Stimulated activated naive CD4-positive, alpha-beta T cell treated with Interleukin-2 at 50 U/mL for 16 hours (primary cell): ENCODE data around the gene ABCA4.

Experiments
- DNase-seq: peaks from one replicate; lab custom pipeline; 2025; lab: John Stamatoyannopoulos, UW

The ABCA4 gene

GRCh38 chr1:94104776-94105580 lies 16.0 kb downstream of the ABCA4 start:
- DNase-seq, result no peak

- DNase-seq, result no peak
Measured at GRCh38 chr1:94104127-94104684, 16.7 kb downstream of the ABCA4 start.

- DNase-seq, result no peak
Measured at GRCh38 chr1:94103608-94104007, 17.3 kb downstream of the ABCA4 start.

- no peak for DNase-seq
Measured at GRCh38 chr1:94101613-94102525, 19.1 kb downstream of the ABCA4 start.

- no peak for DNase-seq
Measured at GRCh38 chr1:94100785-94101612, 19.9 kb downstream of the ABCA4 start.

- no peak for DNase-seq
Measured at GRCh38 chr1:94100129-94100784, 20.7 kb downstream of the ABCA4 start.

GRCh38 chr1:94099303-94099702 lies 21.6 kb downstream of the ABCA4 start:
- no peak for DNase-seq

GRCh38 chr1:94098585-94099111 lies 22.3 kb downstream of the ABCA4 start:
- DNase-seq, result no peak

GRCh38 chr1:94096797-94097549 lies 24.0 kb downstream of the ABCA4 start:
- DNase-seq, result no peak

- no peak for DNase-seq
Measured at GRCh38 chr1:94095744-94096469, 25.0 kb downstream of the ABCA4 start.

GRCh38 chr1:94095112-94095637 lies 25.8 kb downstream of the ABCA4 start:
- DNase-seq, result no peak

- no peak for DNase-seq
Measured at GRCh38 chr1:94094469-94095111, 26.4 kb downstream of the ABCA4 start.

- DNase-seq, result no peak
Measured at GRCh38 chr1:94093996-94094395, 27.0 kb downstream of the ABCA4 start.

GRCh38 chr1:94093396-94093795 lies 27.6 kb downstream of the ABCA4 start:
- DNase-seq, result no peak

GRCh38 chr1:94092210-94092613 lies 28.7 kb downstream of the ABCA4 start:
- DNase-seq, result no peak

GRCh38 chr1:94090761-94091160 lies 30.2 kb downstream of the ABCA4 start:
- DNase-seq, result no peak

GRCh38 chr1:94087193-94087592 lies 33.8 kb downstream of the ABCA4 start:
- DNase-seq, result no peak

- DNase-seq, result no peak
Measured at GRCh38 chr1:94084547-94084946, 36.4 kb downstream of the ABCA4 start.

GRCh38 chr1:94084085-94084484 lies 36.9 kb downstream of the ABCA4 start:
- no peak for DNase-seq
